ENCODE data around the gene IFT27. TPM values are rescaled to one million over a fixed set of nuclear protein-coding genes. Genes with fewer than 3 reads are reported as not detected.

Gene IFT27
- total RNA-seq, 1 donor from 2014 or later: 32.7 TPM

DNA sequence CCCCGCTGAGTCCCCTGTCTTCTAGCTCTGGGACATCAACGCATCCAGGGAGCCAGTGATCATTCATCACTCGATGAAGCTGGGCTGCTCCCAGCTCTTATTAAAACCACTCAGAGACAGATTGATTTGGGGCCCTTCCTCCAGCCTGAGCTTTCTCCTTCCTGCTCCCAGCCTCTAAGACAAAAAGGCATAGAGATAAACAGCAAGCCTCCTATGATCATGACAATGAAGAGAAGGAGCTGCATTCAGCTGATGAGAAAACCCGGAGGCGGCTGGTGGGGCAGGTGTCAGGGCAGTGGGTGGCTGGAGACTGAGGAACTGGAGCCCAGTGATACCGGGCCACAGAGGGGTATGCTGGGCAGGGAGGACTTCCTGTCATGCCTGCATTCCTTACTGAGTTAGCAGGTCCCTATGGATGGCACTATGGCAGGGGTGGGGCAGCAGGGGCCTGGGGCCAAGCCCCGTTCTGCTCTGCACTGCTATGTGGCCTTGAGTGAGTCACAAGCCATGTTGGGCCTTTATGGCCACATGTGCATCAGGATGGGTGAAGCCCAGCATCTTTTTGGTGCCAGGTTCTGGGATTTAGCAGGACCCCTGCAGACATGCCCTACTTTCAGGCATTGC lies 20.7 kb upstream of the IFT27 start:
- DNase-seq (no peak), ATAC-seq (ENCODE audit: low read depth) (no peak)
- intact Hi-C loops (cut with micrococcal nuclease): no loop called here
- TF ChIP-seq, protein P1, sequence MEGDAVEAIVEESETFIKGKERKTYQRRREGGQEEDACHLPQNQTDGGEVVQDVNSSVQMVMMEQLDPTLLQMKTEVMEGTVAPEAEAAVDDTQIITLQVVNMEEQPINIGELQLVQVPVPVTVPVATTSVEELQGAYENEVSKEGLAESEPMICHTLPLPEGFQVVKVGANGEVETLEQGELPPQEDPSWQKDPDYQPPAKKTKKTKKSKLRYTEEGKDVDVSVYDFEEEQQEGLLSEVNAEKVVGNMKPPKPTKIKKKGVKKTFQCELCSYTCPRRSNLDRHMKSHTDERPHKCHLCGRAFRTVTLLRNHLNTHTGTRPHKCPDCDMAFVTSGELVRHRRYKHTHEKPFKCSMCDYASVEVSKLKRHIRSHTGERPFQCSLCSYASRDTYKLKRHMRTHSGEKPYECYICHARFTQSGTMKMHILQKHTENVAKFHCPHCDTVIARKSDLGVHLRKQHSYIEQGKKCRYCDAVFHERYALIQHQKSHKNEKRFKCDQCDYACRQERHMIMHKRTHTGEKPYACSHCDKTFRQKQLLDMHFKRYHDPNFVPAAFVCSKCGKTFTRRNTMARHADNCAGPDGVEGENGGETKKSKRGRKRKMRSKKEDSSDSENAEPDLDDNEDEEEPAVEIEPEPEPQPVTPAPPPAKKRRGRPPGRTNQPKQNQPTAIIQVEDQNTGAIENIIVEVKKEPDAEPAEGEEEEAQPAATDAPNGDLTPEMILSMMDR (IDR thresholded peaks at IDR 0.05): no peak
- H3K27me3 Mint-ChIP-seq: peaks cover 6% of the 10 kb centered on the region
- peaks cover 10% of the 10 kb centered on the region for H3K4me1 Mint-ChIP-seq
- POLR2A ChIA-PET: no interaction called here
- CTCF ChIA-PET: interaction anchor here (1.3 kb wide), 1 partner anchor 59 kb away, joined by 4 read pairs; no protein-coding TSS in a partner anchor
- no peaks in the 10 kb centered on the region for H3K9me3 Mint-ChIP-seq
- H3K4me3 Mint-ChIP-seq: no peak overlapping the region
- H3K27ac Mint-ChIP-seq: no peak overlapping the region
- no peaks in the 10 kb centered on the region for H3K36me3 Mint-ChIP-seq (ENCODE audit: low read depth)

DNA sequence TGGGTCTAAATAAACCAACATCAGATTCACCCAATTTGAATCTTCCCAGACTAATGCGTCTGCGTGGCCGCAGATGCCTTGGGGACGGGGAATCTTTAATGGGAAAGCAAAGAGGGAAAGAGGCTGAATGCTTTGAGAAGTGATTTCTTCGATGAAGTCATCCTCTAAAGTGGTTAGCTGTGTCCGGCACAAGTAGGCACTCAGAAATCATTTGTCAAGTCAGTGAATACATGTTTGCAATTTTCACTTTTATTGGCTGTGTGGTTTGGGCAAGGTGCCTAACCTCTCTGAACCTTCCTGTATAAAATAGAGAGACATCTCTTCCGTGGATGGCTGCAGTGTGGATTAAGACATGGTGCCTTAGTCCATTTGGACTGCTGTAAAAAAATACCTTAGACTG lies 19.7 kb upstream of the IFT27 start:
- Mint-ChIP-seq H3K27me3 (peaks cover 3% of the 10 kb centered on the region), H3K9me3 (no peaks in the 10 kb centered on the region)
- intact Hi-C loops (cut with micrococcal nuclease): no loop called here

DNA sequence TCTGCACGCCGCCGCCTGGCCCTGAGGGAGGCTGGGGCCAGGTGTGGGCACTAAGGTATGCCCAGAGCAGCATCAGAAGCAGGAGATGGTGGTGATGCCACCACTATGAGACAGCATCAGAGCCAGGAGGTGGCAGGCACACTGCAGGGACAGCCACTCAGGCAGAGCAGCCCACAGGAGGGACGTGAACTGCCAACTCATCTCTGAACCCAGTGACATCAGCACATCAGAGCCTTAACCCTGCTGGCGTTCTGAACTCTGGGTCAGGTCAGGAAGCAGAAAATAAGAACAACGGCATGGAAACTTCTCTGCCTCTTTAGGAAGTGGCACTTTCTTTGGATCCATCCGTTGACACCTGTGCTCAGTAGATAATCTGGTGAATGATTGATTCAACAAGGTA lies 14.7 kb upstream of the IFT27 start:
- no peak overlapping the region for H3K4me3 Mint-ChIP-seq
- ChIA-PET CTCF (no interaction called here), POLR2A (no interaction called here)
- intact Hi-C loops (cut with micrococcal nuclease): no loop called here
- TF ChIP-seq, protein P1 (IDR thresholded peaks at IDR 0.05): no peak
- no peaks in the 10 kb centered on the region for H3K36me3 Mint-ChIP-seq (ENCODE audit: low read depth)
- H3K9me3 Mint-ChIP-seq: no peaks in the 10 kb centered on the region
- H3K27ac Mint-ChIP-seq: no peak overlapping the region
- no peaks in the 10 kb centered on the region for H3K4me1 Mint-ChIP-seq
- H3K27me3 Mint-ChIP-seq: peaks cover 8% of the 10 kb centered on the region
- ATAC-seq (ENCODE audit: low read depth) (peak; percentile 99), DNase-seq (peak; percentile 20)

More for the DNA sequence above, 19.7 kb upstream of the IFT27 start:
- ATAC-seq (ENCODE audit: low read depth) (no peak), DNase-seq (no peak)
- CTCF ChIA-PET: interaction anchor here (1.3 kb wide), 1 partner anchor 60 kb away, joined by 4 read pairs; no protein-coding TSS in a partner anchor
- no peak overlapping the region for H3K27ac Mint-ChIP-seq
- peaks cover 10% of the 10 kb centered on the region for H3K4me1 Mint-ChIP-seq
- TF ChIP-seq, protein P1 (IDR thresholded peaks at IDR 0.05): no peak
- POLR2A ChIA-PET: no interaction called here
- no peak overlapping the region for H3K4me3 Mint-ChIP-seq
- H3K36me3 Mint-ChIP-seq (ENCODE audit: low read depth): no peaks in the 10 kb centered on the region

DNA sequence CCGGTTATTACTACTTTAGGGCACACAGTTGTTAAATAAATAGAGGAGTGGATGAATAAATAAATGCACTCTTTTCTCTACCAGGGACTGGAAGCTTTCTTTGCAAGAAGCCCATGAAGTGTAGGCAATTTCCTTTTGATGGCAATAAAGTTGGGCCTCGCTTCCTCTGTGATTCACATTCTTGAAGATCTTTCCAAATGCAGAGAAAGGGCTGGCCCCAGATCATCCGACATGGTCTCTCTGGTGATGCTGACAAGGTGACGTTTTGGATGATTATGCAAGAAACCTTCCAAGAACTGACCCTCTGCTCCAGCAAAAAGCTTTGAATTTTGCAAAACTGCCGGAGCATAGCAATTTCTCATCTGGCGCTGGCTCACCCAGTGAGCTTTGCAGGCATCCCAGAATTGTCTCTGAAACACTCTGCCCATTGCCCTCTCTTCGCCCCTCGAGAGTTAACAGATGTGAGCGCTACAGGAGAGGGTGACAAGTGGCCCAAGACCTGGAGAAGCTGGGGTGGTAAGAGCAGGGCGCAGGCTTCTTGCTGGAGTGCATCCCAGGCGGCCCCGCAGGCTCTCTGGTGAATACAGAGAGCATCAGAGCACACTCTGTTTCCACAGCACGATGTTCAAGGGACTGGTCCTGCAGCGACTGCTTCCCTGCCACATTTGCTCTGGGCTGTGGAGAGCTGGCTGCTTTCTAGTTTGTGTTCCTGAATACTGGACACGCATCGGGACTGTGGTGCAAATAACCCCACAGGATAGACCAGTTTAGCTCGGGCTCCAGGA lies 11.5 kb upstream of the IFT27 start:
- H3K4me1 Mint-ChIP-seq: peaks cover 4% of the 10 kb centered on the region
- TF ChIP-seq, protein P1 (IDR thresholded peaks at IDR 0.05): no peak
- no peak overlapping the region for H3K27ac Mint-ChIP-seq
- H3K36me3 Mint-ChIP-seq (ENCODE audit: low read depth): no peaks in the 10 kb centered on the region
- H3K4me3 Mint-ChIP-seq: no peak overlapping the region
- no peaks in the 10 kb centered on the region for H3K9me3 Mint-ChIP-seq
- ATAC-seq (ENCODE audit: low read depth): no peak
- CTCF ChIA-PET: interaction anchor here (0.7 to 7.1 kb wide), 2 partner anchors 69 to 191 kb away, joined by 3 to 53 read pairs; no protein-coding TSS in a partner anchor
- POLR2A ChIA-PET: interaction anchor here (0.9 kb wide), 1 partner anchor 194 kb away, joined by 7 read pairs; no protein-coding TSS in a partner anchor
- H3K27me3 Mint-ChIP-seq: peaks cover 4% of the 10 kb centered on the region
- intact Hi-C loops (cut with micrococcal nuclease): no loop called here
- DNase-seq: no peak

DNA sequence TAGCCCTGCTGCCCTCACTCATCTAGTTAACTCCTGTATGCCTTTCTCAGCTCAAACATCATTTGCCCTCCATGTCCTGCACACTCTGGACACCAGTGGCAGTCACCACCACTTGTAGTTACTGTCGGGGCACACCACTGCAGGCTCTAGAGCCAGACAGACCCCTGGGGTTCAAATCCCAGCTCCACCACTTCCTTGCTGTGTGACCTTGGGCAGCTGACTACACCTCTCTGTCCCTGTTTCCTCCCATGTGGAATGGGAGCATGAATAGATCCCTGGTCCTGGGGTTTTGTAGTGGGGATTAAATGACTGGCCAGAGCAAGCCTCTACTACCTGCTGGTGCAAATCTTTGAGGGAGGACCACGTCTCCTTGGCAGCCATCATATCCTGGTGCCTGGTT lies 7.8 kb upstream of the IFT27 start:
- ChIA-PET CTCF (interaction anchor here (1.1 to 7.1 kb wide), 5 partner anchors 27 to 414 kb away, joined by 3 to 60 read pairs (median 8); no protein-coding TSS in a partner anchor), POLR2A (no interaction called here)
- DNase-seq (no peak), ATAC-seq (ENCODE audit: low read depth) (no peak)
- TF ChIP-seq, protein P1 (IDR thresholded peaks at IDR 0.05): no peak
- Mint-ChIP-seq H3K27me3 (peaks cover 4% of the 10 kb centered on the region), H3K36me3 (ENCODE audit: low read depth) (no peaks in the 10 kb centered on the region), H3K27ac (no peak overlapping the region), H3K4me3 (peak overlapping the region; percentile 20), H3K4me1 (peaks cover 14% of the 10 kb centered on the region), H3K9me3 (no peaks in the 10 kb centered on the region)
- intact Hi-C loops (cut with micrococcal nuclease): loop anchor here (5.0 kb wide), 1 partner anchor 129 kb away; the partner anchor contains the start of gene CSF2RB

Data from activated B cell treated with CpG ODN at 0.5 μM for 24 hours (primary cell).